ENCODE measurements around the gene ISG15.

Gene ISG15

GRCh38 chr1:1021010-1021919 is 8.0 kb downstream of the ISG15 start:
- no peak overlapping the region for H3K4me3 ChIP-seq (ENCODE audit: low read depth, low read length)

GRCh38 chr1:1021920-1022259 is 8.6 kb downstream of the ISG15 start:
- no peak overlapping the region for H3K4me3 ChIP-seq (ENCODE audit: low read depth, low read length)
- no peak for TF ChIP-seq CTCF (IDR thresholded peaks at IDR 0.05; ENCODE audit: borderline replicate concordance, insufficient read depth, low read depth, low read length)

More at GRCh38 chr1:1021010-1021919, 8.0 kb downstream of the ISG15 start:
- no peak for TF ChIP-seq CTCF (IDR thresholded peaks at IDR 0.05; ENCODE audit: borderline replicate concordance, insufficient read depth, low read depth, low read length)

GRCh38 chr1:1022302-1023009 is 9.2 kb downstream of the ISG15 start:
- no peak for TF ChIP-seq CTCF (IDR thresholded peaks at IDR 0.05; ENCODE audit: borderline replicate concordance, insufficient read depth, low read depth, low read length)
- no peak overlapping the region for H3K4me3 ChIP-seq (ENCODE audit: low read depth, low read length)

- no peak overlapping the region for H3K4me3 ChIP-seq (ENCODE audit: low read depth, low read length)
- TF ChIP-seq CTCF (IDR thresholded peaks at IDR 0.05; ENCODE audit: borderline replicate concordance, insufficient read depth, low read depth, low read length) = no peak
Measured at GRCh38 chr1:1023700-1024099, 10.4 kb downstream of the ISG15 start.

- no peak for TF ChIP-seq CTCF (IDR thresholded peaks at IDR 0.05; ENCODE audit: borderline replicate concordance, insufficient read depth, low read depth, low read length)
- H3K4me3 ChIP-seq (ENCODE audit: low read depth, low read length) = no peak overlapping the region
Measured at GRCh38 chr1:1024149-1024770, 11.0 kb downstream of the ISG15 start.

- no peak overlapping the region for H3K4me3 ChIP-seq (ENCODE audit: low read depth, low read length)
- no peak for TF ChIP-seq CTCF (IDR thresholded peaks at IDR 0.05; ENCODE audit: borderline replicate concordance, insufficient read depth, low read depth, low read length)
Measured at GRCh38 chr1:1024771-1025699, 11.7 kb downstream of the ISG15 start.

All from GM12875 (cell line).